Transverse colon (tissue), 4 donors: ENCODE results near the gene TANGO6.

ENCODE experiments used
- POLR2A ChIP-seq: fragments of 450-650 bp; IDR thresholded peaks from one replicate; pipeline ENCODE4 v1.6.1; 2016; ENCODE audit warnings: antibody characterized with exemption, mild to moderate bottlenecking, moderate library complexity
- POLR2AphosphoS5 ChIP-seq, 3 donors: sonication (generic); formaldehyde crosslinking; IDR thresholded peaks; one replicate each; pipeline ENCODE4 v1.6.1; 2016; ENCODE audit warnings: antibody characterized with exemption in 3 of 3
- TF ChIP-seq, protein P1 (sequence below), 5 experiments: fragments of 200-600 bp in 3 of 5; fragments of 450-650 bp in 2 of 5; sonication (generic) in 3 of 5; IDR thresholded peaks; 1 replicate in 2 of 5; 2 replicates in 3 of 5; pipeline ENCODE4 v1.5.1; 2016 to 2017; ENCODE audit warnings: antibody characterized with exemption in 5 of 5, inconsistent platforms in 3 of 5, mild to moderate bottlenecking in 2 of 5, moderate library complexity in 1 of 5

DNA sequence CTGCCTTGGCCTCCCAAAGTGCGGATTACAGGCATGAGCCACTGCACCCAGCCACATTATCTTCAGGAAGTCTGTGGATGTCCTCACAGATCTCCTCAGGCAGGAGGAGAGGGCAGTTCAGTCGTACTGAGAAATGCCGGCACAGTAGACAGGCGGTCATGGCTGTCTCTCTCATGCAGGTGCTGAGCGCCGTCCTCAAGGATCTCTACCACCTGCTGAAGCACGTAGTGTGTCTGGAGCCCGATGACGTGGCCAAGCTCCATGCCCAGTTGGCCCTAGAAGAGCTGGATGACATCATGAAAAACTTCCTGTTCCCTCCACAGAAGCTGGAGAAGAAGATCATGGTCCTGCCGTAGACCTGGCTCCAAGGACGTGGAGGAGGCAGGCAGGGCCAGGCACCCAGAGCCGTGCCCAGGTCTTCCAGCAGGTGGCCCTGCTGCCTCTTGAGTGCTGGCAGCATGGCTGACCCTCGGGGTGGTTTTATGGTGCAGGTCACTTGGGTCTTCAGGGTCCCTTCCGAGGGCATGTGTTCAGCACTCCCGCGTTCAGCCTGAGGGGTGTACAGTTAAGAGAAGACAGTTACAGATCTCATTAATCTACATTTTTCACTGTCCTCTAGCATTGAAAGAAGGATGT is 240.1 kb downstream of the TANGO6 start:
- TF ChIP-seq POLR2AphosphoS5 (IDR thresholded peaks at IDR 0.05) (no peak), POLR2A (no peak)
- TF ChIP-seq, protein P1, sequence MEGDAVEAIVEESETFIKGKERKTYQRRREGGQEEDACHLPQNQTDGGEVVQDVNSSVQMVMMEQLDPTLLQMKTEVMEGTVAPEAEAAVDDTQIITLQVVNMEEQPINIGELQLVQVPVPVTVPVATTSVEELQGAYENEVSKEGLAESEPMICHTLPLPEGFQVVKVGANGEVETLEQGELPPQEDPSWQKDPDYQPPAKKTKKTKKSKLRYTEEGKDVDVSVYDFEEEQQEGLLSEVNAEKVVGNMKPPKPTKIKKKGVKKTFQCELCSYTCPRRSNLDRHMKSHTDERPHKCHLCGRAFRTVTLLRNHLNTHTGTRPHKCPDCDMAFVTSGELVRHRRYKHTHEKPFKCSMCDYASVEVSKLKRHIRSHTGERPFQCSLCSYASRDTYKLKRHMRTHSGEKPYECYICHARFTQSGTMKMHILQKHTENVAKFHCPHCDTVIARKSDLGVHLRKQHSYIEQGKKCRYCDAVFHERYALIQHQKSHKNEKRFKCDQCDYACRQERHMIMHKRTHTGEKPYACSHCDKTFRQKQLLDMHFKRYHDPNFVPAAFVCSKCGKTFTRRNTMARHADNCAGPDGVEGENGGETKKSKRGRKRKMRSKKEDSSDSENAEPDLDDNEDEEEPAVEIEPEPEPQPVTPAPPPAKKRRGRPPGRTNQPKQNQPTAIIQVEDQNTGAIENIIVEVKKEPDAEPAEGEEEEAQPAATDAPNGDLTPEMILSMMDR (IDR thresholded peaks at IDR 0.05) = no peak
